Pulmonary artery endothelial cell (primary cell): ENCODE measurements around the gene CTDP1. TPM values are rescaled to one million over a fixed set of nuclear protein-coding genes. Genes with fewer than 3 reads are reported as not detected.
"Not testable (repeated sequence)": the region's sequence is repeated elsewhere in the genome, so short reads cannot be mapped to it uniquely, and the experiment has no call there.

Source experiments
- DNase-seq: peaks from one replicate; pipeline ENCODE4 v3.0.0-alpha.2; 2011; ENCODE audit warnings: low read depth, low spot score
- total RNA-seq: library from RNA; depleted of rRNA; stranded (reverse); fragments of >200 nt; gene quantifications from 2 replicates; pipeline ENCODE4 v1.2.3, GENCODE V29; 2014

The CTDP1 gene
- total RNA-seq, 1 donor from 2014 or later: 36.1 TPM

GRCh38 chr18:79697976-79698375 is 18.4 kb downstream of the CTDP1 start:
- no peak for DNase-seq

GRCh38 chr18:79698668-79699335 is 19.2 kb downstream of the CTDP1 start:
- DNase-seq: no peak

GRCh38 chr18:79699653-79700052 is 20.1 kb downstream of the CTDP1 start:
- no peak for DNase-seq

GRCh38 chr18:79702906-79703305 is 23.3 kb downstream of the CTDP1 start:
- no peak for DNase-seq

- DNase-seq: no peak
Measured at GRCh38 chr18:79704631-79705030, 25.0 kb downstream of the CTDP1 start.

- DNase-seq: no peak
Measured at GRCh38 chr18:79705272-79705671, 25.7 kb downstream of the CTDP1 start.

- DNase-seq: no peak
Measured at GRCh38 chr18:79706006-79706405, 26.4 kb downstream of the CTDP1 start.

- no peak for DNase-seq
Measured at GRCh38 chr18:79706658-79707057, 27.1 kb downstream of the CTDP1 start.

- no peak for DNase-seq
Measured at GRCh38 chr18:79707239-79707638, 27.6 kb downstream of the CTDP1 start.

GRCh38 chr18:79707671-79708070 is 28.1 kb downstream of the CTDP1 start:
- no peak for DNase-seq

GRCh38 chr18:79708412-79708811 is 28.8 kb downstream of the CTDP1 start:
- DNase-seq: no peak

- DNase-seq: no peak
Measured at GRCh38 chr18:79712206-79712857, 32.7 kb downstream of the CTDP1 start.

GRCh38 chr18:79713341-79713740 is 33.7 kb downstream of the CTDP1 start:
- DNase-seq: no peak

GRCh38 chr18:79714531-79715240 is 35.1 kb downstream of the CTDP1 start:
- DNase-seq: no peak

GRCh38 chr18:79715280-79715679 is 35.7 kb downstream of the CTDP1 start:
- no peak for DNase-seq

- no peak for DNase-seq
Measured at GRCh38 chr18:79717059-79717458, 37.5 kb downstream of the CTDP1 start.

GRCh38 chr18:79717555-79718074 is 38.0 kb downstream of the CTDP1 start:
- DNase-seq: no peak

GRCh38 chr18:79718126-79718525 is 38.5 kb downstream of the CTDP1 start:
- no peak for DNase-seq

- no peak for DNase-seq
Measured at GRCh38 chr18:79718878-79719477, 39.4 kb downstream of the CTDP1 start.

- DNase-seq: not testable (repeated sequence)
Measured at GRCh38 chr18:79719478-79720358, 40.1 kb downstream of the CTDP1 start.

GRCh38 chr18:79720359-79720733 is 40.7 kb downstream of the CTDP1 start:
- no peak for DNase-seq
